Gastroesophageal sphincter (tissue), 4 donors: ENCODE results near the gene SECISBP2. TPM values are rescaled to one million over a fixed set of nuclear protein-coding genes. Genes with fewer than 3 reads are reported as not detected.

Experiments
- ATAC-seq: fragments of 150-250 bp; one replicate; pipeline ENCODE4 v1.9.1; 2016; ENCODE audit warnings: mild to moderate bottlenecking, moderate library complexity
- H3K27ac ChIP-seq, 4 donors: fragments of 200-600 bp; sonication (generic) in 3 of 4; 1 replicate in 3 of 4; 2 replicates in 1 of 4; pipeline ENCODE4 v1.5.1; 2016 to 2019
- H3K27me3 ChIP-seq: fragments of 200-600 bp; sonication (generic); one replicate; pipeline ENCODE4 v1.5.1; 2019
- H3K36me3 ChIP-seq, 2 donors: fragments of 200-600 bp; sonication (generic); one replicate each; pipeline ENCODE4 v1.5.1; 2019; ENCODE audit warnings: control low read depth in 1 of 2
- H3K4me1 ChIP-seq, 3 donors: fragments of 200-600 bp; sonication (generic); 1 replicate in 2 of 3; 2 replicates in 1 of 3; pipeline ENCODE4 v1.5.1; 2016 to 2019; ENCODE audit warnings: control low read depth in 2 of 3
- H3K4me3 ChIP-seq, 2 donors: fragments of 200-600 bp; sonication (generic); one replicate each; pipeline ENCODE4 v1.5.1; 2019; ENCODE audit warnings: mild to moderate bottlenecking in 1 of 2, moderate library complexity in 1 of 2
- H3K9me3 ChIP-seq, 3 donors: fragments of 200-600 bp; sonication (generic); one replicate each; pipeline ENCODE4 v1.5.1; 2017 to 2019; ENCODE audit warnings: control low read depth in 2 of 3
- EP300 ChIP-seq: sonication (generic); formaldehyde crosslinking; IDR thresholded peaks from one replicate; pipeline ENCODE4 v1.6.1; 2017; ENCODE audit warnings: antibody characterized with exemption, mild to moderate bottlenecking
- POLR2A ChIP-seq, 2 donors: fragments of 450-650 bp; IDR thresholded peaks; one replicate each; pipeline ENCODE4 v1.6.1; 2017; ENCODE audit warnings: antibody characterized with exemption in 2 of 2, mild to moderate bottlenecking in 2 of 2, moderate library complexity in 1 of 2
- POLR2AphosphoS5 ChIP-seq: sonication (generic); formaldehyde crosslinking; IDR thresholded peaks from one replicate; pipeline ENCODE4 v1.6.1; 2017; ENCODE audit warnings: antibody characterized with exemption
- WGBS, 2 donors: methylation state at CpG; one replicate each; pipeline ENCODE4 v1.1.5; 2018; ENCODE audit warnings: low coverage in 1 of 2; 5-methylcytosine and 5-hydroxymethylcytosine counted together
- total RNA-seq, 4 donors: library from RNA; depleted of rRNA; stranded (reverse); fragments of >200 nt; gene quantifications; one replicate each; pipeline ENCODE4 v1.1.0, GENCODE V29; 2016
- TF ChIP-seq, protein P1 (sequence below), 4 experiments: fragments of 200-600 bp in 2 of 4; fragments of 450-650 bp in 2 of 4; sonication (generic) in 1 of 4; IDR thresholded peaks; one replicate each; pipeline ENCODE4 v1.5.1; 2017 to 2019; ENCODE audit warnings: antibody characterized with exemption in 4 of 4, mild to moderate bottlenecking in 2 of 4, moderate library complexity in 2 of 4

The SECISBP2 gene
- total RNA-seq, 4 donors from 2014 or later = 23.3 to 49.5 (median 33.4) TPM

DNA sequence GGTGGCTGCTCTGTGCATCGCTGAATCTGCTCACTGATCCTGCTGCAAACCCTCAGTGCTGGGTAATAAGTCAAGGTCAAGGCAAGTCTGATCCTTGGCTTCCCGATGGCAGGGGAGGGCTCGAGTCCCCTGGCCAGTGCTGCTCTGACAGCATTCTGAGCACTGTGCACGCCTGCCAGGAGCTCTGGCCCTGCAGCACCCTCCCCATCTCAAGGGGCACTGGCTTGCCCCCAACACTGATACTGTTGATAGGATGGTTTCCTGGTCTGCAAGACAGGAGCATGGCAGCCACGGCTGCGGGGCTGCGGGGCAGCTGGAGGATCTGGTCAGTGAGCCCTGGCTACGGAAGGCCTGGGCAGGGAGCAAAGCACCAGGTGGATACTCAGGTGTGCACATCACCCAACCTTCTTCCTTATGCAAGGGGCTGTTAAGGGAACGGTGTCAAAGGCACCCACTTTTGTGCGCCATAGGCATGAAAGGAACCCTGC is 71.8 kb downstream of the SECISBP2 start:
- no peak overlapping the region for H3K4me3 ChIP-seq
- no peak overlapping the region for H3K27ac ChIP-seq
- no peak for TF ChIP-seq POLR2AphosphoS5
- TF ChIP-seq, protein P1, sequence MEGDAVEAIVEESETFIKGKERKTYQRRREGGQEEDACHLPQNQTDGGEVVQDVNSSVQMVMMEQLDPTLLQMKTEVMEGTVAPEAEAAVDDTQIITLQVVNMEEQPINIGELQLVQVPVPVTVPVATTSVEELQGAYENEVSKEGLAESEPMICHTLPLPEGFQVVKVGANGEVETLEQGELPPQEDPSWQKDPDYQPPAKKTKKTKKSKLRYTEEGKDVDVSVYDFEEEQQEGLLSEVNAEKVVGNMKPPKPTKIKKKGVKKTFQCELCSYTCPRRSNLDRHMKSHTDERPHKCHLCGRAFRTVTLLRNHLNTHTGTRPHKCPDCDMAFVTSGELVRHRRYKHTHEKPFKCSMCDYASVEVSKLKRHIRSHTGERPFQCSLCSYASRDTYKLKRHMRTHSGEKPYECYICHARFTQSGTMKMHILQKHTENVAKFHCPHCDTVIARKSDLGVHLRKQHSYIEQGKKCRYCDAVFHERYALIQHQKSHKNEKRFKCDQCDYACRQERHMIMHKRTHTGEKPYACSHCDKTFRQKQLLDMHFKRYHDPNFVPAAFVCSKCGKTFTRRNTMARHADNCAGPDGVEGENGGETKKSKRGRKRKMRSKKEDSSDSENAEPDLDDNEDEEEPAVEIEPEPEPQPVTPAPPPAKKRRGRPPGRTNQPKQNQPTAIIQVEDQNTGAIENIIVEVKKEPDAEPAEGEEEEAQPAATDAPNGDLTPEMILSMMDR (IDR thresholded peaks at IDR 0.05) = no peak
- TF ChIP-seq EP300 = no peak
- no peak for TF ChIP-seq POLR2A (IDR thresholded peaks at IDR 0.05)
- H3K4me1 ChIP-seq = peaks cover 0 to 16% (median 0%) of the 10 kb centered on the region in 3 donors
- H3K36me3 ChIP-seq = peaks cover 0 to 99% of the 10 kb centered on the region in 2 donors
- no peak for ATAC-seq
- no peaks in the 10 kb centered on the region for H3K27me3 ChIP-seq
- no peaks in the 10 kb centered on the region for H3K9me3 ChIP-seq
- WGBS, 2 donors = 88 to 100% methylated on average over 2 of the region's 10 CpGs

DNA sequence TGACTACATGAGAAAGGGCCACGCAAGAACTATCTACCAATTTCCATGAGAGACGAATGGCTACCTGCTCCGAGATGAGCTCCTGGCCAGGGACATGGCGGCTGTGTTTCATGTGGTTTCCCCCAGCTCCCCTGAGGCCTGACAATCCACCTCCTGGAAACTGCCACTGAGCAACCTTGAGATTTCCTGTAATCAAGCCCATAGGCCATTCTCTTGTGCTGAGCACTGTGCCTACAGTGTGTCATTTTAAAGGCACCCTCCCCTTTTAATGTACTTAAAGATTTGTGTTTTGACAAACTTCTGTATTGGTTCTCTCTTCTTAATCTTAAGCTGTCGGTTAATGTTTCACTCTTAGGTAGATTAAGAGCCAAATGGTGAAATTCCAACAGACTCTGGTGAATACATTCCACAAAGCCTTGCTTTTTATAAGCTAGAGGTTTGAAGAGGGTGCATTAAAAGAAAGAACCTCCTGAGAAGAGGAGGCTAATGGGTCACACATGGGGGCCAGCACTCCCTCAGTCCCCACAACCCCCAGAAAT is 72.3 kb downstream of the SECISBP2 start:
- Histone ChIP-seq H3K27ac (no peak overlapping the region), H3K36me3 (peaks cover 0 to 99% of the 10 kb centered on the region in 2 donors), H3K9me3 (no peaks in the 10 kb centered on the region), H3K4me1 (peaks cover 0 to 16% (median 0%) of the 10 kb centered on the region in 3 donors), H3K4me3 (no peak overlapping the region), H3K27me3 (no peaks in the 10 kb centered on the region)
- TF ChIP-seq POLR2AphosphoS5 (no peak), EP300 (no peak), POLR2A (IDR thresholded peaks at IDR 0.05) (no peak)
- TF ChIP-seq, protein P1 (IDR thresholded peaks at IDR 0.05) = no peak
- ATAC-seq = no peak
- 76 to 90% methylated on average over 4 to 5 of the region's 5 CpGs for WGBS, 2 donors

DNA sequence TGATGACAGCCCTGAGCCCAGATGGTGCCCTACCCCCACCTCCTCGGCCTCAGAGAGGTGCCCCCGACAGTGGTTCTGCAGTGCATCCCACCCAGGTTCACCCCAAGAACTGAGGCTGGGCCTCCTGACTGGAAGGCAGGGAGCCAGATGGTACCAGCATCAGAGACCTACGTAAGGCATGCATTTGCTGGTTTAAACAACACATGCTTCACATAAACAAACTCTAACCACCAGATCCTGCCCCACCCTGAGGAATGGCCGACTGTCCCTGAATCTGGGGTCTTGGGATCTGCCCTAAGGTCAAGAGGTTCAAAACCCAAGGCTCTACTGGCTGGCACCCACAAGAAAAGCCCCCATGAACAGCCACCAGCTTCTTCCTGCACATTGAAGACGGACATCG is 73.3 kb downstream of the SECISBP2 start:
- Histone ChIP-seq H3K27ac (no peak overlapping the region), H3K9me3 (no peaks in the 10 kb centered on the region), H3K4me3 (no peak overlapping the region), H3K27me3 (no peaks in the 10 kb centered on the region), H3K4me1 (peaks cover 0 to 16% (median 0%) of the 10 kb centered on the region in 3 donors), H3K36me3 (peaks cover 0 to 99% of the 10 kb centered on the region in 2 donors)
- TF ChIP-seq EP300 (no peak), POLR2A (IDR thresholded peaks at IDR 0.05) (no peak), POLR2AphosphoS5 (no peak)
- TF ChIP-seq, protein P1 (IDR thresholded peaks at IDR 0.05) = no peak
- no peak for ATAC-seq
- WGBS, 2 donors = 78% methylated on average over 3 of the region's 6 CpGs; no CpG with 5 or more reads in 1 of the 2 donors

DNA sequence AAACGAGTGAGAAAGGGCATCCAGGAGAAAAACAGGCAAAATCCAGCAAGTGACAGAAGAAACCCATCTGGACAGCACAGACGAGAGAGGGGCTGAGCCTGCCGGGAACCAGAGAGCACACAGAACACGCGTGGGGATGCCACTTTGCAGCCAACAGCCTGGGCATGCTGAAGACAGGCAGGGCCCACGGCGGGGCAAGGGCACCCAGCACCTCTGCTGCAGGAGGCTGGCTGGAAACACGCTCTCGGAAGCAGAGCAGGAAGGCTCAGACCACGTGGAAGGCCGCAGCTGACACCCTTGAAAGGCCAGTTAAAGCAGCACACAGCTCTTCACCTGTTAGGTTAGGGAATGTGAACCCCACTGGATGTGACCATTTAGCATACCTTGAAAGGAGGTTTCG is 76.1 kb downstream of the SECISBP2 start:
- Histone ChIP-seq H3K27me3 (no peaks in the 10 kb centered on the region), H3K9me3 (no peaks in the 10 kb centered on the region), H3K36me3 (peaks cover 0 to 99% of the 10 kb centered on the region in 2 donors), H3K27ac (no peak overlapping the region), H3K4me1 (no peaks in the 10 kb centered on the region), H3K4me3 (no peak overlapping the region)
- TF ChIP-seq, protein P1 (IDR thresholded peaks at IDR 0.05) = no peak
- no peak for TF ChIP-seq EP300
- TF ChIP-seq POLR2AphosphoS5 = no peak
- TF ChIP-seq POLR2A (IDR thresholded peaks at IDR 0.05) = no peak
- WGBS, 2 donors = 84% methylated on average over 12 of the region's 12 CpGs; no CpG with 5 or more reads in 1 of the 2 donors
- no peak for ATAC-seq
